ENCODE data around the gene OXGR1.

OXGR1 gene

GRCh38 chr13:96963786-96964475 lies 30.3 kb downstream of the OXGR1 start:
- DNase-seq (ENCODE audit: low spot score) = no peak

GRCh38 chr13:96960379-96960778 lies 33.9 kb downstream of the OXGR1 start:
- DNase-seq (ENCODE audit: low spot score) = no peak

- no peak for DNase-seq (ENCODE audit: low spot score)
Measured at GRCh38 chr13:96958286-96958891, 35.9 kb downstream of the OXGR1 start.

GRCh38 chr13:96952595-96952994 lies 41.7 kb downstream of the OXGR1 start:
- no peak for DNase-seq (ENCODE audit: low spot score)

- DNase-seq (ENCODE audit: low spot score) = no peak
Measured at GRCh38 chr13:96948127-96948526, 46.1 kb downstream of the OXGR1 start.

GRCh38 chr13:96947343-96947910 lies 46.8 kb downstream of the OXGR1 start:
- DNase-seq (ENCODE audit: low spot score) = no peak

GRCh38 chr13:96946709-96947311 lies 47.5 kb downstream of the OXGR1 start:
- no peak for DNase-seq (ENCODE audit: low spot score)

GRCh38 chr13:96940961-96941360 lies 53.3 kb downstream of the OXGR1 start:
- DNase-seq (ENCODE audit: low spot score) = no peak

- no peak for DNase-seq (ENCODE audit: low spot score)
Measured at GRCh38 chr13:96935901-96936300, 58.4 kb downstream of the OXGR1 start.

All from CD4-positive, alpha-beta T cell treated with Interleukin-15 for 4 hours (primary cell).